ENCODE measurements around the gene MMP15.
"Not testable (repeated sequence)": the region's sequence is repeated elsewhere in the genome, so short reads cannot be mapped to it uniquely, and the experiment has no call there.

MMP15 gene

DNA sequence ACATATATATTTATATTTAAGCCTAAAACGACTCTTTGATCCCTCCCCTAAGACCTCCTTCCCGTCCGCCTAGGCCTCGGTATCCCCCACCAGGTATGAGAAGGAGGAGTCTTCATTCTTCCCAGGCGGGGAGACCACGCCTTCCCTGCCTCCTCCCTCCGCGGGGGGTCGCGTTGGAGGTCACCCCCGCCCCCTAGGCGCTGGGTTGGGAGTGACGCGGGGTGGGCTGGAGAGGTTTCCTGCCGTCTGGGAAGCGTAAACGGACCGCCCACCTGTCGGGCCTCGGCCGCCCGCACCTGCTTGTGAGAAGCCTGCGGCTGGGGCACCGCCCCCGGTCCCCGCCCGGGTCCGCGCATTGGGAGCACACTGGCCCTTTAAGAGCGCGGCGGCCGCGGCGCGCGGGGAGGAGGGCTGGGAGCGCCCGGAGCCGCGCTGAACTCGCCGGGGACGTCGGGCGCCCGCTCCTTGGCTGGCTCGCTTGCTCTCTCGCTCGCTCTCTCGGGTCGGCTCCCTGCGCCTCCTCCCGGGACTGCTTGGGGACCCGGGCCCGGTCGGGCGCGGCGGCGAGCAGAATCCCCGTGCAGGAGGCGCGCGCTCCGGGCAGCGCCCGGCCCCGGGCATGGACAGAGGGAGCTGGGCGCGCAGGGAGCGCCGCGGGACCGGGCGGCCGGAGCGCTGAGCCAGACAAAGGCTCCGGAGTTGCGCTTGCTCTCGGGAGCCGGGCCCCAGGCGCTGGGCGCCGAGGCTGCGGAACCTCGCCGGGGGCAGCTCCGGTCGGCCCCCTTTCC, at the start of gene MMP15:
MMP15 (plus strand) TSS at position 404 of the 788 bp plus-strand sequence. CDS start 597 bp downstream, outside the sequence.
- in situ Hi-C loops (cut with HindIII; ENCODE audit: low sequenced_read_pairs), result no loop called here

DNA sequence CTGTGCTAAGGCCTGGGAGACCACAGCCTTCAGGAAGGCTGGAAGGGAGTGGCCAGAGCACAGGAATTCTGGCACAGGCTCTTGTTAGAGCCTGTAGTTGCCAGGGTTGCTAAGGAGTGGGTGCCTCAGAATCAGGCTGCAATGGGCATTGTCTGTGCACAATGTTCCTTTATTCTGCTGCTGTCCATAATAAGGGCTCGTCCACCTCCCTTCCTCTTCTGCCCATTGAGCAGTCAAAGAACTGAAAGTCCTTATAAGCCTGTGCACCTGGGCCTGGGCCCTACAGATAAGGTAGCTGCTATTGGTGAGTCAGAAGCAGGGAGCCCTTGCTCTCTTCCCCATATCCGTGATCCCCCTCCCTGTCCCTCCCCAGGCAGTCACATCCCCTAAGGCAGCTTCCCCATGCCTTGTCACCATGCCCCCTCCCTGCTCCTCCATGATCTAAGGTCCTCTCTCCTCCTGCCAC, 49.2 kb upstream of the MMP15 start:
- in situ Hi-C loops (cut with HindIII; ENCODE audit: low sequenced_read_pairs), result no loop called here

DNA sequence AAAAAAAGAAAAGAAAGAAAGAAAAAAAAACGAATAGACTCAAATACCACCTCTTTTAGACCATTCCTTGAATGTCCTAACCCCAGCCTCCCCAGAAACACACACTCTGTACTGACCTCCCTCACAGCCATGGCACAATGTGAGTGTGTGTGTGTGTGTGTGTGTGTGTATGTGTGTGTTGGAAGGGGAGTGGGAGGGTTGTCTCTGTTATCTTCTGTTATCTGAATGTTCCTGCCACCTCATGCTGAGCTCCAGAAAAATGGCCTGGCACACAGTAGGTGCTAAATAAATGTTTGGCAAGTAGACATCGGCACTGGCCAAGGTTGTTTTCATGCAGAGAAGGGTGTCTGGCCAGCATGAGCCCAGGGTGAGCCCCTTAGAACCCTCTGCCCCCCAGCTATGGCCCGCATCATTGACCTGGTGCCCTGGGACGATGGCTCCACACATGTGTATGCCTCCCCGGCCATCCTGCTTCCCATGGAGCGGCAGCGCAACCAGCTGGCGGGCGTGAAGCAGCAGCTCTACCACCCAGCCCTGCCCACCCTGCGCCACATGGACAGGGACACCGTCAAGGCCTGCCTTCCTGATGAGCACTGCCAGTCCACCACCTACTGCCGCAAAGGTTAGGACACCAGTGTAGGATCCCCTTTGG, 48.0 kb upstream of the MMP15 start:
- in situ Hi-C loops (cut with HindIII; ENCODE audit: low sequenced_read_pairs), result no loop called here

DNA sequence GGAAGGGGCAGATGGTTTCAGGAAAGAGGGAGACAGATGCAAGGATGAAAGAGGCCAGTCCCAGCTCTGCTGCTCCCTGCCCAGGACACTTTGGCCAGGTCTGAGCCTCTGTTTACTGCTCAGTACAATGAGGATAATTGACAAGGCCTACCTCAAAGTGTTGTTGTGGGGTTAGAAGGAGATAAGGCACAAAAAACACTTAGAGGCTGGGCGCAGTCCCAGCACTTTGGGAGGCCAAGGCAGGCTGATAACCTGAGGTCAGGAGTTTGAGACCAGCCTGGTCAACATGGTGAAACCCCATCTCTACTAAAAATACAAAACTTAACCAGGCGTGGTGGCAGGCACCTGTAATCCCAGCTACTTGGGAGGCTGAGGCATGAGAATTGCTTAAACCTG, 47.5 kb upstream of the MMP15 start:
- in situ Hi-C loops (cut with HindIII; ENCODE audit: low sequenced_read_pairs), result not testable (repeated sequence)

DNA sequence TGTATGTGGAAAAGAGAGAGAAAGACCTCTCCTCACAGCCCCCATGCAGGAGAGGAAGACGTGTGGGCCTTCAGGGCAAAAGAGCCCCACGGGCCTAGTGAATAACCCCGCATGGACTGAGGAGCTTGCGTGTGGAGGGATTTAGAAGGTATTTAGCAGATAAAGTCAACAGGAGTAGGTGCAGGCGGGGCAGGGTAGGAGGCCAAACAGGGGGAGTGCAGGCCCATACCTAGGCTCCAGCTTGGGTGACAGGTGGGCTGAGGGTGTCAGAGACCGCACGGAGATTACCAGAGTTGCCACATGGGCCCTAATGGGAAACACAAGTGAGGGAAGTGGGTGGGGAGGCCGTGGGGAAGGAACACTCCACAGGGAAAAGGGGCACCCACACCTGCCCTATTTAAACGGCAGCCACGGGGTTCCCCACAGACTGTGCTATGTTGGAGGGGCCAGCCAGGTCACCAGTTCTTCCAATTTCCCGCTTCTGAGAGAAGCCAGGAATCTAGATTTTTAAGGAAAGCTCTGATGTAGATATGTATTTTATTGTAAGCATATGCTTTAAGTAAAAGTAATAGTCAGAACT, 46.5 kb upstream of the MMP15 start:
- in situ Hi-C loops (cut with HindIII; ENCODE audit: low sequenced_read_pairs), result no loop called here

DNA sequence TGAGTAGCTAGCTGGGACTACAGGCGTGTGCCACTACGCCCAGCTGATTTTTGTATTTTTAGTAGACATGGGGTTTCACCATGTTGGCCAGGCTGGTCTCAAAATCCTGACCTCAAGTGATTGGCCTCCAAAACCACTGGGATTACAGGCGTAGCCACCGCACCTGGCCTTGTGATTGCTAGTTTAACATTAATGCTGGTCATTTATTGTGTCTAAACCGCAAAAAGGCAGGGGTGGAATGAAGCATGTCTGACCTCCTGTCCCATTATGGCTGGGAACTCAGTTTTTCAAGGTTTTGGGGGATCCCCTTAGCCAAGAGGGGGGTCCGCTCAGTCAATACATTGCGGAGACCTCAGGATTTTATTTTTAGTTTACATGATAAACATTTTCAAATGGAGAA, 43.9 kb upstream of the MMP15 start:
- in situ Hi-C loops (cut with HindIII; ENCODE audit: low sequenced_read_pairs), result loop anchor here (10.0 kb wide), 2 partner anchors 97 to 307 kb away; no protein-coding TSS in a partner anchor

DNA sequence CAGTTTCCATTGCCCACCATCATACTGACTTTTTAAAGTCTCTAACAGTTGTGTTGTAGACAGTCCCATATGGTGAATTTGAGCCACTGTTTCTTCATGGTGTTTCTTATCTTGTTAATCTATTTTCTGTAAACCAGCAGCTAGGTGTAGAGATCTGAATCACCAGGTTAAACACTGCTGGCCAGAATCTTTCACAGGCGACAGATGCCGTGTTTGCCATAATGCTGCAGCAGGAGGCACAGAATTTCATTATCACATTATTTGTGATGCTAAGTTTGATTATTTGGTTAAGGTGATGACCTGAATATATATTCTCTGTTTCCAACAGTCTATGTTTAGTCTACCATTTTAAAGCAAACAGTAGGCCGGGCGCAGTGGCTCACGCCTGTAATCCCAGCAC, 43.2 kb upstream of the MMP15 start:
- in situ Hi-C loops (cut with HindIII; ENCODE audit: low sequenced_read_pairs), result loop anchor here (10.0 kb wide), 2 partner anchors 98 to 308 kb away; no protein-coding TSS in a partner anchor

DNA sequence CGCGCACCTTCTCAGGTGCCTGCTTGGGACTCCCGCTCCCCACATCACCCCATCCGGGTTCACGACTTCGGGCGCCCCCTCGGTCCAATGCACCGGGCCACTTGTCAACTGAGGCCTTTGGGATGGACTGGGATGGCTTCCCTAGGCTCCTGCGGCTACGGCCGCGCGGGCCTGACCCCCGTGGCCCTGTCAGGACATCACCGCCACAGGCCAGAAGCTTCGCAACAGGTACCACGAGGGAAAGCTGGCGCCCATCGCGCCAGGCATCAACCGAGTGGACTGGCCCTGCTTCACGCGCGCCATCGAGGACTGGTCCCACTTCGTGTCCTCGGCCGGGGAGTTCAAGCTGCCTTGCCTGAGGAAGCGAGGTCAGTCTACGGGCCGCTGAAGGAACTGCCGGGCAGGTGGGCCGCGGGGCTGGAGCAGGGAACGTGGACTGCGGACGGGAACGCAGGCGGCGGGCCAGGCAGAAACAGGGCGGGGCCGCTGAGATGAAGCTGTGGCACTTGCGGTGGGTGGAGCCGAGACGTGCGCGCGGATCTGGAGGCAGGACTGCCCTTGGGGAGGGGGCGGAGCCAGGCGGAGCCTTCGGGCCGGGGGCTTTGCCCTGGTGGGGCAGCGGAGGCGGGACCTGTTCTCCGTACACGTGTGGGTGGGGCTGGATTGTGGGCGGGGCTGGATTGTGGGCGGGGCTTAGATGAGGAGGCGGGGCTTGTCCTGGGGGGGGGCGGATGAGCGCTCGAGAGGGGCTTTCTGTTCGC, 40.9 kb upstream of the MMP15 start:
- in situ Hi-C loops (cut with HindIII; ENCODE audit: low sequenced_read_pairs), result loop anchor here (5.0 to 10.0 kb wide), 4 partner anchors 67 to 310 kb away; no protein-coding TSS in a partner anchor

DNA sequence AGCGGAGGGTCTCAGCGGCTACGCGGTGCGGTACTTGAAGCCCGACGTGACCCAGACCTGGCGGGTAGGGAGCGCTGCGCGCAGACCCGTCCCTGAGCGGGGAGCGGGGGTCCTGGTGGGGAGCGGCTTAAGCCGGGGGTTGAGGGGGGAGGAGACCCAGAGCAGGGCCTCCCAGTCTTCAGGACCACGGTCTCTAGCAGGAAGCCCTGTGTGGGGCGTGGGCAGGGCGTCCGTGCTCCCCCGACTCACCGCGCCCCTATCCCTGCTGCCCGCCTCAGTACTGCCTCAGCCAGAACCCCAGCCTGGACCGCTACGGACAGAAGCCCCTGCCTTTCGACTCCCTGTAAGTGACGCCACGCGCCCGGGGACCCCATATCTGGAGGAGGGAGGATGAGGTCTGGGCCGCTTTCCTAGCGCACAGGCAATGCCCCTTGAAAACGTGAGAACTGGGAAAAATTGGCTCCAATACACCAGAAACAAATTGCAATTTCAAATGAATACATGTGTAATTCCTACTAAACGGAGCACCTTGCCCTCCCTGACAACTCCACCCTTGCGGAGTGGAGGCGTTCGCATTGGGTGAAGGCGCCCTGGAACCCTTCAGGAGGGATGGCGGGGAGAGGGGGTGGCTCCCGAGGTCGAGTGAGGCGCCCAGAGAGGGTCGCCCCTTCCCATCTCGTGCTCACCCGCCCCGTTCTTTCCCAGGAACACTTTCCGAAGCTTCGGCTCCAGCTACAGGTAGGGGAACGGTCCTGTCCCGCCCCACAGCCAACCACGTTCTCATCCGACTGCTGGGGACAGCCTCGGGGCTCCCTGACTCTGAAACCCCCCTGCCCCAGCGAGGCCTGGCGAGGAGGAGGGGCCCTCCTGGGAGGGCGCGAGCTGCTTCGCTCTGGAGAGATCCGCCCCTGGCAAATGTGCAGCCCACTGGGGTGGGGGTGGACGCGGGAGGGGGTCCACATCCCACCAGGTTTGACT, 40.1 kb upstream of the MMP15 start:
- in situ Hi-C loops (cut with HindIII; ENCODE audit: low sequenced_read_pairs), result loop anchor here (5.0 to 10.0 kb wide), 4 partner anchors 68 to 311 kb away; no protein-coding TSS in a partner anchor

DNA sequence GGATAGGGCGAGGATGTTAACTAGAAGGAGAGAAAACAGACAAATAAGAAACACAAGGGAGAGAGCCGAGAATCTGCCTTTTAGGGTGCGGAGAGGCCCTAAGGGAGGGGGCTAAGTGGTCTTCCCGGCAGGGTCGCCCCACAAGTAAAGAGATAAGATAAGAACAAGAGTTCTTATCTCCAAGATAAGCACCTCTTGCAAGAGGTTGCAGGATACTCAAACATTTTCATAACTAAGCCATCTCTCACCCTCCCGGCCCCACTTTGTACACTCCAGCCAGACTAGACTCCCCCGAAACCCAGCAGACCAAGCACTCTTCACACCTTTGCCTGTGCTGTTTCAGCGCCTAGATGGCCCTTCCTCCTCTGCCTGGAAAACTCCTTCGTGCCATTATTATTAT, 39.4 kb upstream of the MMP15 start:
- in situ Hi-C loops (cut with HindIII; ENCODE audit: low sequenced_read_pairs), result loop anchor here (5.0 to 10.0 kb wide), 4 partner anchors 69 to 311 kb away; no protein-coding TSS in a partner anchor

DNA sequence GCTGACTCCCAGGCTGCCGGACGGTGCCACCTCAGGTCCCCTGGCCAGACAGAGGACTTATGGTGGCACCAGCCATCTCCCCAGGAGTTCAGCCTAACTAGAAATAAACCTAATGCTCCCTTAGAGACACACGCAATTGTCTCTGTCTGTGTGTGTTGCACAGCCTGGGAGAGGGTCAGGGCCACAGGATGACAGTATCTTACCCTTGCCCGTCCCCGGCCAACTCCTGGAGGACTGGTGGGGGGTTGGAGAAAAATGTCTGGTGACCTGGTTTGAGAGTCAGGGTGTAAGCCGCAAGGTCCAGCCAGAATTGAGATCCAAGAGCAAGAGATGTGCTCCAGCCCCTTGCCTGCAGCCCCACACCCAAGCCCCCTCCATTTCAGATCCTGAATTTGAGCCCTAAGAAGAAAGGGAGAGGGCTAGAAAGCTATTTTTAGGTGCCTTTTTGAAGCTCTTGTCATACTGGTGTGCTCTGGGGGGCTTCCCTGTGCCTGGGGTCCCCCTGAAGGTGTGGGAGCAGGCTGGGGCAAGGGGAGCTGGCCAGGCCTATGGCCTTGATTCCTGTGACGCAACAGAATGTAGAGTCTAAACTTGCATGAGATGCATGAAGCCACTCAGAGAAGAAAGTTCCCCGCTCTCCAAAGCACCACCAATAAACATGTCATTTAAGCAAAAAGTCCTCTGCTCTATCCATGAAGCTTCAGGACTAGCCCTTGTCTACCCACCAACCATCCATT, 37.9 kb upstream of the MMP15 start:
- in situ Hi-C loops (cut with HindIII; ENCODE audit: low sequenced_read_pairs), result loop anchor here (5.0 to 10.0 kb wide), 4 partner anchors 70 to 313 kb away; no protein-coding TSS in a partner anchor

DNA sequence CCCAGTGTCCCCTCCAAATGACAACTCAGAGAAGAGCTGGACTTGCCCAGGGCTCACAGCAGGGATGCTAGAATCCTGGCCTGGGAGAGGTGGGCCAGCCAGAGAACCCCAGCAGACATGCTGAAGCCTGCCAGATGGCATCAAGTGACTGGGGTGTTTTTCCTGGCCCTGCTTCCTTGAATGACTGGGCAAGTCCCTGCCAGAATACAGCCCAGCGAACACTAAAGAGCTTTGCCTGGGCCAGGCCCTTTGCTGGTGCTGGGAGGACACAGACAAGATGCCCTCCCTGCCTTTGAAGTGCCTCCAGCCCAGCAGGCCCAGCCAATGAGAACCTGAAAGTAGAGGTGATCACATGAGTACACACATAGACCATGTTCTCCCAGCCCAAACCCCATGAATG, 36.6 kb upstream of the MMP15 start:
- in situ Hi-C loops (cut with HindIII; ENCODE audit: low sequenced_read_pairs), result loop anchor here (5.0 to 10.0 kb wide), 4 partner anchors 72 to 314 kb away; no protein-coding TSS in a partner anchor

DNA sequence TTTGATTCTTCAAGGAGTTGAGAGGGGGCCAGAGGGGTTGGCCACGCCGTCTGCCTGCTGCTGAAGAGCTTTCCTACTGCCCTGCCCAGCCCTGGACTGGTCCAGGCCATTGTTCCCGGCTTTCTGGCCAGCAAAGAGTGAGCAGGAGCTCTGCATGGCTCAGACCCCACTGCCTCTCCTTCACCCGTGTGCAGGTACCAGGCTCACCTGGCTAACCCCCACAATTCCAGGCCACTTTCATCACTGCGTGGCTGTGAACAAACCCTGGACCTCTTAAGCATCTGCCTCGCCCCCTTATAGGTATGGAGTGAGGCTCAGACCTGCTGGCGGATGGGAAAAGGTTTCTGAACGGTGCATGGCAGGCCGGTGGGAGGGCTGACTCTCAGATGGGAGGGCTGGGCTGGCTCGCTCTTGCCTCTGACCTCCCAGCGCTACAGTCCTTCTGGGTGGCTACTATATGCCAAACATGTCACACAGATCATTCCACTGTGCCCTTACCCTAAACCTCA, 33.9 kb upstream of the MMP15 start:
- in situ Hi-C loops (cut with HindIII; ENCODE audit: low sequenced_read_pairs), result no loop called here

DNA sequence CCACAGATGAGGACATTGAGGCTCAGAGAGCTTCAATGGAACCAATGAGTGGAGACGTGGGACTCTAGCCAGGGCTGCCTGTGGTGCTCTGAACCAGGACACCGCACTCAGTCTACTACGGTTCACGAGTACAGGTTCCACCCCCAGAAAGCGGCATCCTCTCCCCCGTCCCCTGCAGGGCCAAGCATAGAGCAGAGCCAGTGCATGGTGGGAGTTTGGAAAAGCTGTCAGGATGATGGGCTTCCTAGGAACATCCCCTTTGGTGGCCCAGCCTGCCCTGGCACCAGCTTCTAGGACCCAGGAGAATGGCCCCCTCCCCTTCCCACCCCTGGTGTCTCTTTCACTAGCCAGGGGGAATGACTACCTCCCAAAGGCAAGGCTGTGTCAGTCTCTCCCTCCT, 33.5 kb upstream of the MMP15 start:
- in situ Hi-C loops (cut with HindIII; ENCODE audit: low sequenced_read_pairs), result no loop called here

DNA sequence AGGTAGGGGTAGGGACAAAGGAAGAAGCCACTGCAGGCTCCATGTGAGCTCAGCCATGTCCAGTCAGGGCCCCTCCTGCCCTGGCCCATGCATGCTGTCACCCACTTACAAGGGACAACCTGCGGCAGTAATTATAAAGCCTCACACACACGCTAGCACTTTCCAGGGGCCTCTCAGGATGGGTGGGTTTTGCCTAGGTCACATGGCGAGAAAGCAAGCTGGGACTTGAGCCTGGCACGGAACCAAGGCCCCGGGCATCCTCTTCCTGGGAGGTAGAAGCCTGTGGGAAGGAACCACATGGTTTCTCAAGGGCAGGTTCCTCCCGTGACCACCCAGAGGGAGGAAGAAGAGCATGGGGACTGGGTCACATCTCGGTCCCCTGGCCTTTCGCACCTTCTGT, 32.1 kb upstream of the MMP15 start:
- in situ Hi-C loops (cut with HindIII; ENCODE audit: low sequenced_read_pairs), result no loop called here

DNA sequence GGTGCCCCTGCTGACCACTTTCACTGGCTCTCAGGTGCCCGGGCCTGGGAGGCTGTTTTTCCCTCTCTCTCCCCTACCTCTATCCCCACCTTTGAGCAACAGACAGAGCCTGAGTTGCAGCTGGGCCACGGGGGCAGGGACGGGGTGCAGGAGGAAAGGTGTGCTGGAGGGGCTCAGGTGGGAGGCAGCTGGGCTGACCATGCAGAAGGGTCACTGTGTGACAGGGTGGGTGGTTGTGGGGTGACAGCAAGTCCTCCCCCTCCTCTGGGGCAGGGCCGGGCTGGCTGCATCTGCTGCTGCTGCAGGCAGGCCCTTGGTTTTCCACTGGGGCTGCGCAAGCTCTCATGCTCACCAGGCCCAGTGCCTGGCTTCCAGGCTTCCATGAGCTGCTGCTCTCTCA, 31.7 kb upstream of the MMP15 start:
- in situ Hi-C loops (cut with HindIII; ENCODE audit: low sequenced_read_pairs), result no loop called here

DNA sequence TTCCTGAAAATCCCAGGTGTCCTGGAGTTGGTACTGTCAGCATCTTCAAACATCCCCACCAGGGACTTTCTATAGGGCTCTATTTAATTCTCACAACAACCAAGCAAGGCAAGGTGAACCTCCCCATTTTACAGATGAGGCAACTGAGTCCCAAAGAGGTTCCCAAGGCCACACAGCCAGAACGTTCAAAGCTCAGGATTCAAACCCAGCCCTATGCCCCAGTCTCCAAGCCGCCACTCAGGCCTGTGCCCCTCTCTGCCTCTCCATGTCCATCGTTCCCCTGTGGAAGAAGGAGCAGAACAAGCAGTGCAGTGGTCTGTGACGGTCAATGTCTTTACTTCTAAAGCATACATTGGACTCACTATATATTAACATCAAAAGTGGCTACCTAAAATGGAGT, 31.2 kb upstream of the MMP15 start:
- in situ Hi-C loops (cut with HindIII; ENCODE audit: low sequenced_read_pairs), result no loop called here

DNA sequence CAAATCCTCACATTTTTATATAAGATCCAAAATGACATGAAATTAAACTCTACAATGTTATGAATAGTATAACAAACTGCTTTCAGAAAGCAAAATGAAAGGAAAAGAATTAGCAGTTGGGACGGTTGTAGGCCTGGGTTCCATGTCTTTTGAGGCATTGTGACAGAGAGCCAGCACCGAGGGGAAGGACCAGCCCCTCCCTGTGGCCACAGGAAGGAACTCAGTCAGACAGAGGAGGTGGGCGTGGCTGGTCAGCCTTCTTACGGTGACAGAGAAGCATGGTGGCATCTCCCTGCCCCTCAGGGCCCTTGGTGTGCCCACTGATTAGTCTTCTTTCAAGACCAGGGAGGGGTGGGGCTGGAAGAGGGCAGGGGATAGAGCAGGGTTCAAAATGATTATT, 30.8 kb upstream of the MMP15 start:
- in situ Hi-C loops (cut with HindIII; ENCODE audit: low sequenced_read_pairs), result no loop called here

Measured in endothelial cell of hepatic sinusoid (primary cell).